HG03558 (cell line): Measurements from ENCODE around the gene CC2D1B.
"Not testable (repeated sequence)": the region's sequence is repeated elsewhere in the genome, so short reads cannot be mapped to it uniquely, and the experiment has no call there.

Source experiments
- ATAC-seq: cut with Tn5 transposase; IDR thresholded peaks from one replicate; pipeline ENCODE4 v1.9.1; 2021; ENCODE audit warnings: moderate number of reproducible peaks; ENCODE audit not compliant: unreplicated experiment; ENCODE audit errors: extremely low read depth

The CC2D1B gene, protein sequence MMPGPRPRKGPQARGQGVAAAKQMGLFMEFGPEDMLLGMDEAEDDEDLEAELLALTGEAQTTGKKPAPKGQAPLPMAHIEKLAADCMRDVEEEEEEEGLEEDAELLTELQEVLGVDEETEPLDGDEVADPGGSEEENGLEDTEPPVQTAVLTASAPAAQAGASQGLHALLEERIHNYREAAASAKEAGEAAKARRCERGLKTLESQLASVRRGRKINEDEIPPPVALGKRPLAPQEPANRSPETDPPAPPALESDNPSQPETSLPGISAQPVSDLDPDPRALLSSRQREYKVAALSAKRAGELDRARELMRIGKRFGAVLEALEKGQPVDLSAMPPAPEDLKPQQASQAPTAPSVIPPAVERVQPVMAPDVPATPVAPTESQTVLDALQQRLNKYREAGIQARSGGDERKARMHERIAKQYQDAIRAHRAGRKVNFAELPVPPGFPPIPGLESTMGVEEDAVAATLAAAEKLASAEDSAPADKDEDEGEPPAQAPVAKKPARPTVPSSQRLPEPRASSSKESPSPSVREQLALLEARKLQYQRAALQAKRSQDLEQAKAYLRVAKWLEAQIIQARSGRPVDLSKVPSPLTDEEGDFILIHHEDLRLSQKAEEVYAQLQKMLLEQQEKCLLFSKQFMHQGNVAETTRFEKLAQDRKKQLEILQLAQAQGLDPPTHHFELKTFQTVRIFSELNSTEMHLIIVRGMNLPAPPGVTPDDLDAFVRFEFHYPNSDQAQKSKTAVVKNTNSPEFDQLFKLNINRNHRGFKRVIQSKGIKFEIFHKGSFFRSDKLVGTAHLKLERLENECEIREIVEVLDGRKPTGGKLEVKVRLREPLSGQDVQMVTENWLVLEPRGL

DNA sequence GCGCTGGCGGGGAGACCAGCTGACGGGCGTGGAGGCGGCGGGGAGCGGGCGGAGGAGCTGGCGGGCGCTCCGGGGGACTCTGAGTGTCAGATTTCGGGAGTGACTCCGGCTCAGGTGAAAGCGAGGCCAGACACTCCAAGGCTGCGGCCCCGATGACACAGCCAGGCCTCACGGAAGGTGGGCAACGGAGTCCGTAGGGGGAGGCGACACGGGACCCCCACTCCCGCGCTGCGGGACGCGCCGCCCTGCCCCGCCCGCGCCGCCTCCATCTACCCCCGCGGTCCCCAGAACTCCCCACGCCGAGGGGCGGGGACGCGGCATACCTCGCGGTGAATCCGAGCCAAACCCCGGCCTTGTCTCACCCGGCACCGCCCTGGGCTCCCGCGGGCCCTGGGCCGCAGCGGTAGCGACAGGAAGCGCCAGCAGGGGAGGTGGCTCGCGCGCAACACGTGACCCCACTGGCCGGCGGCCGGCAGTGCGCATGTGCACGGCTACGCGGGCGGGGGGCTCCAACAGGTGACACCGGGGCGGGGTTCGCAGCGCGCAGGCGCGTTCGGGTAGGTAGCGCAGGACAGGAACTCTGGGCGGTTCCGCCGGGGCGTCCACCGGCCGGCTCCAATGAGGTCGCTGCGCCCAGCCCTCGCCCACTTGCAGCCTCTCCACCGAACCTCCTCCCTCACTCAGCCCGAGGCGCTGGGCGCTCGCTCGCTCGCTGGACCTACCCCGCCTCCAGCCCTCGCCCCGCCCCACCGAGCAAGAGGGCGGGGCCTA is at the start of gene CC2D1B:
Gene CC2D1B, minus strand, starts transcription at position 460 of the 771 bp plus-strand sequence. CDS start 1,585 bp downstream, outside the sequence.
- ATAC-seq: peak; percentile 79

GRCh38 chr1:52414942-52415341 is 48.9 kb upstream of the CC2D1B start:
- ATAC-seq: no peak

DNA sequence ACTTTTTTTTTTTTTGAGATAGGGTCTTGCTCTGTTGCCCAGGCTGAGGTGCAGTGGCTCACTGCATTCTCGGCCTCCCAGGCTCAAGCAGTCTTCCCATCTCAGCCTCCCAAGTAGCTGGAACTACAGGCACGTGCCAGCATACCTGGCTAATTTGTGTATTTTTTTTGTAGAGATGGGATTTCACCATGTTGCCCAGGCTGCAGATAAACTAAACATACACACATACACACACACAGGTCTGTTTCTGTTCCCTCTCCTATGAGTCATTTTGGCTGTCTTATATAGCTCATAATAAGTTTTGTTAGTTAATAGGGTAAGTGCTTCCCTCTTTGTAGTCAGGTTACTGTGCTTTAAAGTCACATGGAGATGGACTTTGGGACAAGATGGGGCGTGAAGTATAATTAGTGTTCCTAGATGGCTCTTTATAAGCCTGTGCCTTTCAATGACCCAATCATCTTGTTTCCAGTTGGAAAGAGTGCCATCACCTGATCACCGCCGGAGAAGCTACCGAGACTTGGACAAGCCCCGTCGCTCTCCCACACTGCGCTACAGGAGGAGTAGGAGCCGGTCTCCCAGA is 47.5 kb upstream of the CC2D1B start:
- no peak for ATAC-seq

- ATAC-seq: no peak
These were observed 39.0 kb upstream of the CC2D1B start for GRCh38 chr1:52404975-52405338.

- ATAC-seq: peak; percentile 72
These were observed 38.3 kb upstream of the CC2D1B start, which contains the start of the genes ORC1 and PRPF38A for GRCh38 chr1:52404116-52404974. Gene ORC1 (minus strand): TSS chr1:52404423. CDS start chr1:52402223, 2,200 bp downstream. Gene PRPF38A (plus strand): TSS chr1:52404602. CDS start chr1:52404750, 148 bp downstream.

- no peak for ATAC-seq
These were observed 37.6 kb upstream of the CC2D1B start for GRCh38 chr1:52403566-52404115.

DNA sequence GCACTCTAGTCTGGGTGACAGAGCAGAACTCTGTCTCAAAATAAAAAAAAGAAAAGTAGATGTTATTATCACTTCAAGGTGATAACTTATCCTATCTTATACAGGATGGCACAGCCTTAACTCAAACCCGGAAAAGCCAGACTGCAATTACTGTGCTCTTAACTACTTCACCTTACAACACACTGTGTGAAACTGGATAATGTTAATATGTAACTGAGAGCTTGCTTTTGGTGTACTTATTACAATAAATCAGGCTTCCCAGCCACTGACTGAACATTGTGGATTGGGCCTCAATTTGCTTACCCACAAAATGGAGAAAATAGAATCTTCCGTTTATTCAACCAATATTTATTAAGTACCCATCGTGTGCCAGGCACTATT is 36.8 kb upstream of the CC2D1B start:
- no peak for ATAC-seq

GRCh38 chr1:52400131-52400530 is 34.1 kb upstream of the CC2D1B start:
- ATAC-seq: no peak

DNA sequence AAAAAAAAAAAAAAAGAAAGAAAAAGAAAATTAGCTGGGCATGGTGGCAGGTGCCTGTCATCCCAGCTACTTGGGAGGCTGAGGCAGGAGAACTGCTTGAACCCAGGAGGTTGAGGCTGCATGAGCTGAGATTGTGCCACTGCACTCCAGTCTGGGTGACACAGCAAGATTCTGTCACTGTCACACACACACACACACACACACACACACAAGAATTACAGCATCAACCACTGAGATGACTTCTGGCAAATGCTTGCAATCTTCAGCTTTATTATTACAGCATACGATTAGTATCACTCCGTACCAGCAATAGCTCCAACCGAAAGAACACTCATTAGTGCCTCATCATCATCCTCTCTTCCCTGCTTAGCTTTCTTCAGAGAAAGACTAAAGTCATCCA is 33.6 kb upstream of the CC2D1B start:
- no peak for ATAC-seq

GRCh38 chr1:52393174-52393573 is 27.2 kb upstream of the CC2D1B start:
- ATAC-seq: no peak

- no peak for ATAC-seq
These were observed 20.5 kb upstream of the CC2D1B start for GRCh38 chr1:52386458-52386857.

- no peak for ATAC-seq
These were observed 19.4 kb upstream of the CC2D1B start for GRCh38 chr1:52385376-52385775.

GRCh38 chr1:52369851-52370250 is 3.8 kb upstream of the CC2D1B start:
- ATAC-seq: not testable (repeated sequence)

GRCh38 chr1:52368383-52369172 is 2.6 kb upstream of the CC2D1B start:
- no peak for ATAC-seq

DNA sequence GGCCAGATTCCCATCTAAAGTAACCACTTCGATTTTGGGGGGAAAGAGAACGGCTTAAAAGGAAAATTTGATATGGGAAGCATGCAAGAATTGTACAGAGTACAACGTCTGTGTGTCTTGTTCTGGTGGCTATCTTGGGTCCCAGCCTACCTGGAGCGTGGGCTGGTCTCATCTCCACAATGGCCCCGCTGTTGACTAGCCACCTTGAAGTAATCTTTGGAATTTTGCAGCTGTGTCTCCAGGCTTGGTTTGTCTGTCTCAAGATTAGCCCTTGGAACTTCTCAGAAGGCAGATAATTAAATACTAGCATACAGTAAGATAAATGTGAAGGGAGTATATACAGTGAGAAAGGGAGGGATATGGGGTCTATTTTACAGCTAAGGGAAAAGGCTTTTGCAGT is 1.3 kb upstream of the CC2D1B start:
- no peak for ATAC-seq

- no peak for ATAC-seq
These were observed 467 bp upstream of the CC2D1B start for GRCh38 chr1:52366517-52366827.

DNA sequence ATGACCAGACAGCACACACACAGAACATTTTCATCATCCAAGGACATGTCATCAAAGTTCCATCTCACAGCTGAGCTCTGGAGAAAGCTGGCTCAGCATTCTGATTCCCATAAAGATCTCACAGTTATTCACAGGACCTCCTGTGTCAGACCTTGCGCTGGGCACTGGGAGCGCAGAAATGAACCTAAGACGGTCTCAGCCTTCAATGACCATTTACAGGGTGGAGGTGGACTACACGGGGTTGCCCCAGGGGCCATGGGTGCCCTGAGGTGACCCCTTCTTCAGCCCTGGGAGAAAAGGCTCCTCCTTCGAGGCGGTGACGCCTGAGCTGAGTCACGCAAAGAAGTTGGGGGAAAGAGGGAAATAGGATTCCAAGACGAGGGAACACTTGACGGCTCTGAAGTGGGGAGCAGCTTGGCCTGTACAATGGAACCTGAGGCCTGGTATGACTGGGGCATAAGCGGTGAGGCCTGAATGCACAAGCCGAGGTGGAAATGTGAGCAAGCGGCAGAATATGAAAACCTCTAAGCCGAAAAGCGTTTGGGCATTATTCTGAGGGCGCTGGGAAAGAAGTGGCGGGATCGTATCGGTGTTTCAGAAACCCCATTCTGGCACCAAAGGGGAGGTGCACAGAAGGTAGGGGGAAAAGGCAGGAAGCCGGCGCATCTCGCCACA is 797 bp downstream of the CC2D1B start:
- no peak for ATAC-seq
